Measurements from ENCODE around the gene TPPP3.
"Not testable (repeated sequence)": the region's sequence is repeated elsewhere in the genome, so short reads cannot be mapped to it uniquely, and the experiment has no call there.

The TPPP3 gene

DNA sequence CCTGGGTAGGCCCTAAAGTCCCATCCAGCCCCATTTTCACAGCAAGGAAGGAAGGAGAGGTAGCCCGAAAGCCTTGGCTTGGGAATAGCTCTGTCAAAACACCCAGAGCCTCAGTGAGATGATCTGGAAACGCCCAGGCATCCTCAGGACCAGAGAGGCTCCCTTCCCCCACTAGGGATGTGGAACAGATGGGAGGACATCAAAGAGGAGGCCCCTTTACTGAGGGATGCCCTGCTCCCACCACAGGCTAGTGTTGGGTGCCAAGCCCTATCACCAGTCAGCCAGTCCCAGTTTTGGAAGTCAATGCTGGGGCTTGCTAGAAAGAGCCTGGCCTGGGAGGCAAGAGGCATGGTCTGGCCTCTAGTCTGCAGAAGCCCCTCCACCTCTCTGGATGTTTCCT lies 4.7 kb downstream of the TPPP3 start:
- DNase-seq, result no peak

DNA sequence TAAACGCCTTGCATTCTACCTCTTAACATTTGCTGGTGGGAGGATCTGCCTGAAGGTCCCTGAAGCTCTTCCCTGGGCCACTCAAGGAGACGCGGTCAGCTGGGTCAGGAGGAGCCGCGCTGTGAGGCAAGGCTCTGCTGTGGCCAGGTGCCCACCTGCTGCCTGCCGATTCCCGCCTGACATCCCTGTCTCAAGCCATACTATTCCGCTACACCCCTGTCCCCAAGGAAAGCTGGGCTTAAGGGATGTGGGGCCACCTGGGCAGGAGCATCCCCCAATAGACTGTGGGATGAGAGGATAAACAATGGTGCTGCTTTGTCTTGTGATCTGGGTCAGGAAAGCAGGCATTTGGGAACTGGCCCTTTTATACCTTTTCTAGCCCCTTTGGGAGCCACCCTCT lies 5.1 kb downstream of the TPPP3 start:
- DNase-seq, result no peak

DNA sequence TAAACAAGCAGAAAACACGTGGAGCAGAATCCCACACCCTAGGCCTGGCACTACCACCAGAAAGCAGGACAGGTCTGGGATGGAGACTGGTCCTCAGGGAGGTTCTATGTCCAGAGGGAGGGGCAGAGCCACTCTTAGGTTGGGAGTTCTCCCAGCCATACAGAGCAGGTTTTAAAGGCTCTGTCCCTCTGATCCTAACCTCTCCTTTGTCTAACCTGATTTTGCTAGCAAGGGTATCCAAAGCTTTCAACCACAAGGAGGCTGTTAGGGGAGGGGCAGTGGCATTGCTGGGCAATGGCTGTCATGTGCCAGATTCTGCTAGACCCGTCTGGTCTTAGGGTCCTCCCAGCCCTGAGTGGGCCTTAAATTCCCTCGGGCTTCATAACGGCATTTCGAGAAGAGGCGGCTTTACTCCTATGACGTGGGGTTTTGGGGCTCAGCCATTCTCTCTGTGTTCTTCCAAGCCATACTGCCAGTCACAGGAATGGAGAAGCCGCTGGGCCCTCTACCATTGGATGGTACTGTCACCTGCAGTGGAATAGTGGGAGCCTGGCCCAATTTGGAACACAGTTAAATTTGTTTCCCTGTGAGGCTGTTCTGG lies 5.7 kb downstream of the TPPP3 start:
- DNase-seq, result no peak

DNA sequence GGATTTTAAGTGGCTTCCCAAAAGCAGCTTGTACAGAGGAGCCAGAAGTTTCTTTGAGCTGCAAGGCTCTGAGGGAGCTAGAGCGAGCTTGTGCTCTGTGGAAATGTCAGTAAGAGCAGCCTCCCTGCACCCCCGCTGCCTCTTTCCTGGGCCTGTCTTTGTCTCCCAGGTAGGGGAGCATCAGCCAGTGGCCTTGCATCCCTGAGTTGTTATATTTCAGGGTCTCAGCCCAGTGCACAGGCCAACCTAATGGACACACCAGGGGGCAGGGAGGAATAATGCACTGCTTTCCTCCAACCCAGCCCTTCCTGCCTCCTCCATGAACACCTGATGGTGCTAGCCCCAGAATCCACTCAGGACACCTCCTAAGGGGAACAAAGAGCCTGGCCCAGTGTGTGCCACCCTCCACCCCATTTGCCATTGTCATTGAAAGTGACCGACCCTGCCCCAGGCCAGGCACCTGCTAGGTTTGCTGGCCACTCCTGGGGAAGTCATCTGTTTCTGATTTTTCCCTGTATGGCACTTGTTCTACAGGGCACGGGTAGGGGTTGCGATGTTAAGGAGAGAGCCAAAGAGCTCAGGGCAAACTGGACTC lies 6.3 kb downstream of the TPPP3 start:
- no peak for DNase-seq

DNA sequence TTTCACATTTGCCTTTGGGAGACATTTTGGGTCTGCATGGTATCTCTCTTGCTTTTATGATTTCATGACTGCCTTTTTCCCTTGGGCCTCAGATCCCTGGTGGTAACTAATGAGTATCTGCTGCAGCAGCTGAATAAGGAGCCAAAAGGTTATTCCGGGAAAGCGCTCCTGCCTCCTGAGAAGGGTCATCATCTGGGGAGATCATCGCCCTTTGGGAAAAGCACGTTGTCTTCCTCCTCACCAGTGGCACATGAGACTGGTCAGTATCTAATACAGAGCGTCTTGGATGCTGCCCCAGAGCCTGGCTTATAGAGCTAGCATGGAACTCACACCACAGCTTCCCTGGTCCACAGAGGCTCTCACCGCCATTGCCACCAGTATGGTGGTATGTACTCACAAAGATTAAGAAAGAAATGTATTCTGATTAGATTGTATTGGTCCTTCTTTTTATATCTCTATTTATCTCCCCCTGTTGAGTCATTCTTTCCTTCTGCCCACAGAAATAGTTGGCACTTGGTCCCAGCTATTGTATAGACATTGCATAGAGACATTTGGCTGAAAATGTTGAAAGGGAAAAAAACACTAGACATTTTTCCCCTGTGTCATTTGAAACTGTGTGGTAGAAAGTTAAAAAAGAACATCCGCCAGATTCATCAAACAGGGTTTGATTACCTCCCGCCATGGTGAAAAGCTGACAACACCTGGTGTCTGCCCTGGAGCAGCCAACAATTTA lies 8.4 kb downstream of the TPPP3 start:
- DNase-seq, result no peak

DNA sequence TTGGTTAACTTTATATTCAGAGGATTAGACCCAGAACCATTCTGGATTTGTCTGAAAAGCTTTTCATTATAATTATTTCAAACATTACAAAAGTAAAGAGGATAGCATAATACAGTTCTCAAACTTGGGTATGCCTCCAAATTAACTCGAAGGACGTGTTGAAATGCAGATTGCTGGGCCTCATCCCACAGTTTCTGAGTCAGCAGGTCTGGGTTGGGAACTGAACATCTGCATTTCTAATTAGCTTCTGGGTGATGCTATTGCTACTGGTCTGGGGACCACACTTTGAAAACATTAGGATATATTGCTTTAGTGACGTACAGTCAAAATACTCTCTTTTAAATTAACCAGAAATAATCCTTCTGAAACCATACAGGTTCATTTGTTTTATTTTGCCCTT lies 10.0 kb downstream of the TPPP3 start:
- DNase-seq, result no peak

DNA sequence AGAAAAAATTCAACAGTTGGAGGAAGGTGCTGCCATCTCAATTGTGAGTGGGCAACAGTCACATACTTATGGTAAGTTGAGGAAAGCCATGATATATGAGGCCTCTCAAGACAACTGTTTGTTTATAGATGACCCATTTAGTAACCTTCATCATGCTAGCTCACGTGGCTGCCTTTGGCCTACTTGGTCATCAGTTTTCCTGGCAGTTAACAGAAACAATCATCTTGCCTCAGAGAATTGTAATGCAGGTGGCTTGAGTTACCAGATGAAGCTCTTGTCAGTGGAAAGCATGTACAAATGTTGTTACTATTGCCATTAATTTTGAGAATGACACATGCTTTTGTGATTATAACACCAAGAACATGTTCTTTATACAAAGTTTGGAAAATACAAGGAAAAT lies 14.7 kb downstream of the TPPP3 start:
- DNase-seq, result no peak

DNA sequence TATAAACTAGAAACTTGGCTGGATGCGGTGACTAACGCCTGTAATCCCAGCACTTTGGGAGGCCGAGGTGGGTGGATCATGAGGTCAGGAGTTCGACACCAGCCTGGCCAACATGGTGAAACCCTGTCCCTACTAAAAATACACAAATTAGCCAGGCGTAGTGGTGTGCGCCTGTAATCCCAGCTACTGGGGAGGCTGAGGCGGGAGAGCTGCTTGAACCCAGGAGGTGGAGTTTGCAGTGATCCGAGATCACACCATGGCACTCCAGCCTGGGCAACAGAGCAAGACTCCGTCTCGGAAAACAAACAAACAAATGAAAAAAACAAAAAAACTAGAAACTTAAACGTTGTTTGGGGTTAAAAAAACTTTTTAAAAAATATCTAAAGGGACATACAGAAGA lies 17.3 kb downstream of the TPPP3 start:
- not testable (repeated sequence) for DNase-seq

DNA sequence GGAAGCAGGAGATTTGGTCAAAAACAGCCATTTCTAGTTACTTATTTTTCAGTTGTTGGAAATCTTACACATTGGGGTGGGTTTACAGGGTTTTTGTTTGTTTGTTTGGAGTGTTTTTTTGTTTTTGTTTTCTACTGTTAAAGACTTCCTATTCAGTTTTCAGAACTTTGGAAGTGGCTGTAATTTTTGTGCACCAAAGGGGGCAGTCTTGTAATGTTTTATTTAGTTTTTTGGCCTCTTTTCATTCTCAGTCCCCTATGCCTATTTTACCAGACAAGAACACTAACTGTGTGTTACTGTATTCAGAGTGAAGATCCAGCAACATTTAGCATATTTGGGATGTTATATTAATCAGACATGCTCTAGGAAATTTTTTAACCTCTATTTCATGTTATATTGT lies 20.6 kb downstream of the TPPP3 start:
- DNase-seq, result no peak

DNA sequence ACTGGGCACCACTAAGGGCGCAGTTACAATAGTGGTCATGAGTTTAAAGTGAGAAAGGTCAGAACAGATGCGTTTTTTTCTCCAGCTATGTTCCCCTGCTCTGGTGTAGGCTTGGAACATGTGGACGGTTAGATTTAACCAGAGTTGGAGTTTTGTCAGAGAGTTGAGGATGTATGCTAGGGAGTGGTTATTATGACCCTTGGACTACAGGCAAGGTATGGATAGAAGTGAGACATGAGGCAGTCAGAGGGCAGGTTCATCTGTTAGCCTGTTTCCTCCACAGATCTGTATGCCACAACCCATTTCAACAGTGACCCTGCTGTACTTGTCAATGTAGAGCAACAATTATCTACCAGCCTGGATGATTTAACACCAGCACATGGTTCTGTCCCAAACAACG lies 22.6 kb downstream of the TPPP3 start:
- no peak for DNase-seq

DNA sequence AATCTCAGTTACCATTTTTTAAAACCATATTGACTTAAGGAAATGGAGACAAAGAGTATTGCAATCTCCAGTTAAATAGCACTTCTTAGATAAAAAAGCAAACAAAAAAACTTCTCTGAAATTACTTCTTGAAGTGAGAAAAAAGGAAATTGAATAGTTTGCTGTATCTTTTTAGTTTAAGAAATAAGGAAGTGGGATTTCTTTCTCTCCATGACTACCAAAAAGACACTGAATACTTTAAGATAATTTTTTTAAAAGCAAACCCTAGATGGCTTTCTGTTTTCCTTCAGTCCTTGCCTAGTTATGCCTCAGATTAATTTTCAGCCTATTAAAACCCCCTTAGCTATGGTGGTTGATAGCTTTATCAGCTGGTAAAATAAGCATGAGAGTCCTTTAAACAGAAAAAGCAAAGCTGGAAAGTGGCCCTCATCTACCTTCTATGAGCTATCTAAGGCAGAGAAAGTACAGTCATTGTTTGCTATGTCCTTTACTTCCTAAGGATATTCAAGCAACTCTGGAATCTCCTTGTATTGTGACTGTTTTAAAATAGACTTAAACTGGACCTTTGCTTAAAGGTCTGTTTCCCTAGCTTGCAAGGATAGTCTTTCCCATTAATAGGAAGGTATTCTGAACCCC lies 28.6 kb downstream of the TPPP3 start:
- no peak for DNase-seq

DNA sequence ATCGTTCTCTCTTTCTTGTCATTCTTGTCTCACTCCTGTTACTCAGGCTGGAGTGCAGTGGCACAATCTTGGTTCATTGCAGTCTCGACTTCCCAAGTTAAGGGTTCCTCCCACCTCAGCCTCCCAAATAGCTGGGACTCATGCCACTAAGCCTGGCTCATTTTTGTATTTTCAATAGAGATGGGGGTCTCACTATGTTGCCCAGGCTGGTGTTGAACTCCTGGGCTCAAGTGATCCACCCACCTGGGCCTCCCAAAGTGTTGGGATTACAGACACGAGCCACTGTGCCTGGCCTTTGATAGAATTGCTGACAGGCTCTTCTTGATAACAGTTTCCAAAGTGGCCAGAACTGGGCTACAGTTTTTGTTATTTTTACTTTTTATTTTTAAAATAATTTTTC lies 32.3 kb downstream of the TPPP3 start:
- no peak for DNase-seq

DNA sequence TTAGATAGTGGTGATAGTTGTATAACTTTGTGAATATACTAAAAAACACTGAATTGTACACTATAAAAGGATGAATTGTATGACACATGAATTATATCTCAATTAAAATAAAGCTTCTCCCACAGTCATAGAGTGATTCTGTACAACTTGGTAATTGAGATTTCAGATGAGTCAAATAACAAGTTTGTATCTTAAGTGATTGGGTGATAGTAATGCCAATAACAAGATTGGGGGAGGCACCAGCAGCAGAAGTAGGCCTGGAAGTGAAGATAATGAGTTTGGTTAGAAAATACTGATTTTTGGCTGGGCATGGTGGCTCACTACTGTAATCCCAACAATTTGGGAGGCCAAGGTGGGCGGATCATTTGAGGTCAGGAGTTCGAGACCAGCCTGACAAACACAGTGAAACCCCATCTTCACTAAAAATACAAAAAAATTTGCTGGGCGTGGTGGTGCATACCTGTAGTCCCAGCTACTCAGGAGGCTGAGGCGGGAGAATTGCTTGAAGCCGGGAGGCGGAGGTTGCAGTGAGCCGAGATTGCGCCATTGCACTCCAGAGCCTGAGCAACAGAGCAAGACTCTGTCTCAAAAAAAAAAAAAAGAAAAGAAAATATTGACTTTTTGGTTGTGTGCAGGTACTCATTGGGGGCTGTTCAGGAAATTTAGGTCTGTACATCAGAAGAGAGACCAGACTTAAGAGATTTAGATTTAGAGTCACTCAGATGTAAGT lies 33.6 kb downstream of the TPPP3 start:
- DNase-seq, result not testable (repeated sequence)

DNA sequence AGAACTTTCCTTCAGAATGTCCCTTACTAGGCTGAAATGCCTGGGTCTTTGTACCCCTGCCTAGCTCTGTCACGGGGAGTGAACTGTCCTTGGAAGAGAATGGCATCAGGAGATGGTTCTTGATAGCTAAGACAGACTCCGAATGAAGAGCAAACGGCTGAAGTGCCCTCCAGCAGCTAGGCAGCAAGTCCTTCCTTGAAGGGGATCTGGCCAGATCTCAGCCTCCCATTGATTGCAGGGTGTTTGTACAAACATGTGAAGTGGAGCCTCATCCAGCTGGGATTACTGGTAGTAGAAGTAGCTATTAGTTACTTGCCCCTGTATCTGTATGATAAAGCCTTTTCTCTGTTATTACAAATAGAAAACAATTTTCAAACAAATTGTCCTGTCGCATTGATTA lies 35.7 kb downstream of the TPPP3 start:
- no peak for DNase-seq

DNA sequence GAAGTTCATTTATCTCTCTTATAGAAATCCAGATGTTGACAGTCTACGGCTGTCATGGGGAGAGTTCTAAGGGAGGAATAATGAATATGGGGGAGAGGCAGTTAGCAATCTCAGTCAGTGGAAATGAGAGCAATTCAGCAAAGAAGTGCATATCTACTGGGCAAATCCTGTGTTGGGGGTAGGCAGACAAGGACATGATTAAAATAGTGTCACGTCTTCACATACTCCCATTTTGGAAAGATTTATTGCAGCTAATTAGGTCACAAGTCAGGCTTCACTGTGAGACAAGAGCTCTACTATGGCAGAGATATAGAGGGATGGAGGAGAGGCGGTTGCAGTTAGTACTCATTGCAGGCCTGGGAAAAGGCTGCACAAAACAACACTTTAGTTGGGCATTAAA lies 36.9 kb downstream of the TPPP3 start:
- no peak for DNase-seq

DNA sequence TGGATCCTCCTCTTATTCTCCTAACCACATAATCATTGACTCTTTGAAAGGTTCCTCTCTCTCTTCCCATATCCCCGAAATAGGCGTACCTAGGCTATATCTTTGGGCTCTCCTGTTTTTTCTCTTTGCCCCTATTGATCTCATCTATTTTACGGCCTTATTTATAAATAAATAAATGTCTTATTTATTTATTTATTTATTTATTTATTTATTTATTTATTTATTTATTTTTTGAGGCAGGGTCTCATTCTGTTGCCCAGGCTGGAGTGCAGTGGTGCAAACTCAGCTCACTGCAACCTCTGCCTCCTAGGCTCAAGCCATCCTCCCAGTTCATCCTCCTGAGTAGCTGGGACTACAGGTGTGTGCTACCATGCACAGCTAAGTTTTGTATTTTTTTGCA lies 40.8 kb downstream of the TPPP3 start:
- DNase-seq, result not testable (repeated sequence)

DNA sequence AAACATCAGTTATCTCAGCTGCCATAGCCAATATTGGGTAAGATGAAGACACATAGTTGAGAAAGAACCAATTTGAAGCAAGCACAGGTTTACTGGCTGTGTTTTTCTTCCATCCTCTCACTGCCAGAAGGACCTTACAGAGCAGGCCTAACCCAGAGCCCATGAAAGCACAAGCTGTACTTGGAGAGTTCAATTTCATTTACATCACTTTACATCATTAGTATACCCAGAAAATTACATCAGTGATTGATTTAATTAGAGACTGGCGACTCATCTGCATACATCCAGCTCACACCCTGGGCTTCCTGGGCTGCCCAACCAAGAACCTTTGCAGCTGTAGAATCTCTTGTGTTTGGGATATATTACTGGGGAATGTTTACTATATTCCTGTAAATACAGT lies 43.0 kb downstream of the TPPP3 start:
- no peak for DNase-seq

DNA sequence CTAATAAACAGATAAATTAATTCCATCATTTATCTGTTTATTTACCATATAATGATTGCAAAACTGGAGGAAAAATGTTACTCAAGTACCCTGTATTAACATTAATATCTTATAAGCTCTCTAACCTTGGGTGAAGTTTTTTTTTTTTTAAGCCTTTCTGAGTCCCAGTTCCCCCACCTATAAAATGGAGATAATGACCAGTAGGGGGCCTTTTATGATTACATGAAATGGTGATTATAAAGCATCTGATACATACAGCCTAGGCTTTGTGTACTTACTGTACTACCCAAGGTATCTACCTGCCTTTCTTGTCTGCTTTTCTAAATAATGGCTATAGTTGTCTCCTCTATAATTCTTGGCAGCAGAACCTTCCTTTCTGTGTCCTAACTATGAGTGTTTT lies 44.1 kb downstream of the TPPP3 start:
- DNase-seq, result no peak

DNA sequence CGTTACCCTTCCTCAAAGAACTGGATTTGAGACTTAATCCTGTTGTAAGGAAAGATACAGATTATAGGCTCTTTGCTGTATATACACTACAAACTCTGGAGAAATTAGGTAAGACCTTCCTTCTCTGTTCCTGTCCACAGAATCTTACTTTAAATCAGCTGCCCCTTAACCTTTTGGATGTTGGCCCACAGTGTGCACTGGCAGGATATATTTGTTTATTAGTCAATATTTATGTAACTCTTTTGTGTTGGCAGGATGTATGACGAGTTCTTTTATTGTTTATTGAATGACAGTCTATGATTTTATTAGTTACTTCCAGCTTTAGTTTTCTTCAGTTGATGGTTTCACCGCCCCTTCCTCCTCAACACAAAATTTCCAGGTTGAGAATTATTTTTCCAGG lies 47.0 kb downstream of the TPPP3 start:
- no peak for DNase-seq

DNA sequence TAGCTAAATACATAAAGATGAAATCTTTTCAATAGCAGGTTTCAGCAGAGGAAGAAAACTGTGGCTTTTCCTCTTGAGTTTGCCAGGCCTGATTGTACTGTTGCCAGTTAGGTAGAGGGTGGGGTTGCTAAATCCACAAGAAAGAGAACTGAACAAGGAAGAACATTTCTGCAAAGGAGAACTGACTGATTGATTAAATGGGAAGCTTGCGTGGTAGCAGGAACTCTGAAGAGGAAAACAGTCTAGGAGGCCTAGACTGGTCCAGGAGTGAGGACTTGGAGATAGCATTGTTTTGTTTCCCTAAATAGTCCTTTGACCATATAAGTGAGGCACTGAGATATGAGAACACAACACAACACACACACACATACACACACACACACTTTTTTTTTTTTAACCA lies 47.9 kb downstream of the TPPP3 start:
- no peak for DNase-seq

DNA sequence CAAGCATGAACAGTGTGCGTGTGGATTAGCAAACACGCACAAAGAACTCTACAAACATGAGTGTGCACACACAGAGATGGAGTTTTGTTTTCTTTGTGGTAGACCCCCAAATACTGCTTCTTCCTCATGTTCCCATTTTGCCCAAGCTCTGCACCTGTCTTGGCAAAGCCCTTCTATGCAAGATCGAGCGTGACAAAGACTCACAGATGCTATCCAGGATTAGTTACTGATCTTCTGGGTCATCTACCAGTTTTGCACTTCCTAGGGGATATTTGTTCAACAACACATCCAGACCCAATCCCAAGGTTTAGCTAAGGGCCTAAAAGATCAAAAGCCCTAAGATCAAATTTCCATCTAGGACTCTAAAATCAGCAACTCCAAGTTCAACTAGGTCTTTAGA lies 50.7 kb downstream of the TPPP3 start:
- no peak for DNase-seq

DNA sequence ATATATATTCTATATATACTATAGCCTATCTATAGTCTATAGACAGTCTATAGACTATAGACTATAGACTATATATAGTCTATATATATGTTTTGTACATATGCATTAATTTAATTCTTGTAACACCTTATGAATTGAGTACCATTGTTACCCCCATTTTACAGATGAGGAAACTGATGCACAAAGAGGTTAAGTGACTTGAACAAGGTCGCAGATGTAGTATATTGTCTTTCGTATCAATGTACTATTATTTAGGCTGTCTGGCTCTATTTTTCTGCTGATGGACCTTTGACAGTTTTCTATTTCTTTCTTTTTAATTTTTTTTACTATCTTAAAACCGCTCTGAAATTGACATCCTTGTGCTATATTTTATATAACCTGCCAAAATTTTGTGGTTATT lies 52.0 kb downstream of the TPPP3 start:
- DNase-seq, result no peak
